Endothelial cell (in vitro differentiated cells): ENCODE data around the gene UPP2. TPM values are rescaled to one million over a fixed set of nuclear protein-coding genes. Genes with fewer than 3 reads are reported as not detected.

ENCODE experiments used
- DNase-seq: peaks from one replicate; pipeline ENCODE4 v3.0.0; 2021; ENCODE audit warnings: low spot score
- H3K27ac Mint-ChIP-seq: one replicate; pipeline ENCODE4 v1.8.0; 2021; ENCODE audit warnings: mixed read lengths, inconsistent platforms; ENCODE audit not compliant: unreplicated experiment
- H3K27me3 Mint-ChIP-seq: one replicate; pipeline ENCODE4 v1.8.0; 2021; ENCODE audit warnings: mild to moderate bottlenecking, moderate library complexity, mixed read lengths, inconsistent platforms; ENCODE audit not compliant: unreplicated experiment
- H3K36me3 Mint-ChIP-seq: one replicate; pipeline ENCODE4 v1.8.0; 2021; ENCODE audit warnings: mild to moderate bottlenecking, low read depth, mixed read lengths, inconsistent platforms; ENCODE audit not compliant: unreplicated experiment
- H3K4me1 Mint-ChIP-seq: one replicate; pipeline ENCODE4 v1.8.0; 2021; ENCODE audit warnings: mild to moderate bottlenecking, mixed read lengths, inconsistent platforms; ENCODE audit not compliant: unreplicated experiment
- H3K4me3 Mint-ChIP-seq: one replicate; pipeline ENCODE4 v1.8.0; 2021; ENCODE audit warnings: mild to moderate bottlenecking, mixed read lengths, inconsistent platforms; ENCODE audit not compliant: unreplicated experiment
- H3K9me3 Mint-ChIP-seq: one replicate; pipeline ENCODE4 v1.8.0; 2021; ENCODE audit warnings: mixed read lengths, inconsistent platforms; ENCODE audit not compliant: unreplicated experiment
- CTCF ChIP-seq: fragments of 200-600 bp; sonication (generic); IDR thresholded peaks from one replicate; pipeline ENCODE4 v1.5.0; 2021; ENCODE audit warnings: antibody characterized with exemption; ENCODE audit not compliant: unreplicated experiment
- total RNA-seq: library from RNA; stranded (reverse); fragmentation: NEBNext Ultra II Directional; extraction: Animal tissue kit (Norgen Biotek cat#: 25700); gene quantifications from one replicate; pipeline ENCODE4 v1.2.1, GENCODE V29; 2021; ENCODE audit not compliant: unreplicated experiment

UPP2 gene
- total RNA-seq, 1 donor from 2014 or later: not detected

GRCh38 chr2:158061763-158062162, 39.9 kb upstream of the UPP2 start:
- no peak for DNase-seq
- no peak overlapping the region for H3K4me3 Mint-ChIP-seq
- no peaks in the 10 kb centered on the region for H3K36me3 Mint-ChIP-seq
- H3K27me3 Mint-ChIP-seq: peaks cover 3% of the 10 kb centered on the region
- no peak overlapping the region for H3K27ac Mint-ChIP-seq
- H3K9me3 Mint-ChIP-seq: no peaks in the 10 kb centered on the region
- TF ChIP-seq CTCF: no peak
- H3K4me1 Mint-ChIP-seq: no peaks in the 10 kb centered on the region

GRCh38 chr2:158066046-158066713, 35.5 kb upstream of the UPP2 start:
- Mint-ChIP-seq H3K36me3 (no peaks in the 10 kb centered on the region), H3K9me3 (no peaks in the 10 kb centered on the region), H3K27me3 (peaks cover 3% of the 10 kb centered on the region), H3K4me1 (no peaks in the 10 kb centered on the region), H3K4me3 (no peak overlapping the region), H3K27ac (no peak overlapping the region)
- no peak for DNase-seq
- TF ChIP-seq CTCF: no peak

- H3K27me3 Mint-ChIP-seq: no peaks in the 10 kb centered on the region
- no peak for DNase-seq
- no peaks in the 10 kb centered on the region for H3K36me3 Mint-ChIP-seq
- H3K9me3 Mint-ChIP-seq: no peaks in the 10 kb centered on the region
- H3K4me1 Mint-ChIP-seq: peaks cover 3% of the 10 kb centered on the region
- no peak for TF ChIP-seq CTCF
- H3K27ac Mint-ChIP-seq: no peak overlapping the region
- no peak overlapping the region for H3K4me3 Mint-ChIP-seq
Measured at GRCh38 chr2:158071018-158071417, 30.7 kb upstream of the UPP2 start.

GRCh38 chr2:158072361-158072760, 29.3 kb upstream of the UPP2 start:
- no peak for DNase-seq
- Mint-ChIP-seq H3K27me3 (no peaks in the 10 kb centered on the region), H3K9me3 (no peaks in the 10 kb centered on the region), H3K27ac (no peak overlapping the region), H3K4me3 (no peak overlapping the region), H3K36me3 (no peaks in the 10 kb centered on the region), H3K4me1 (peaks cover 3% of the 10 kb centered on the region)
- no peak for TF ChIP-seq CTCF

- no peak for DNase-seq
- H3K9me3 Mint-ChIP-seq: no peaks in the 10 kb centered on the region
- H3K27ac Mint-ChIP-seq: no peak overlapping the region
- H3K36me3 Mint-ChIP-seq: no peaks in the 10 kb centered on the region
- H3K4me1 Mint-ChIP-seq: peaks cover 4% of the 10 kb centered on the region
- H3K4me3 Mint-ChIP-seq: no peak overlapping the region
- H3K27me3 Mint-ChIP-seq: no peaks in the 10 kb centered on the region
- no peak for TF ChIP-seq CTCF
Measured at GRCh38 chr2:158079672-158080071, 22.0 kb upstream of the UPP2 start.
